Endothelial cell of umbilical vein (primary cell): ENCODE data around the gene PRRC2C. TPM values are rescaled to one million over a fixed set of nuclear protein-coding genes. Genes with fewer than 3 reads are reported as not detected.

ENCODE experiments used
- BruUV-seq: library from RNA; stranded (reverse); fragments of 400-500 nt; replicated peaks from 2 replicates; lab custom pipeline; 2021; lab: Mats Ljungman, UMichigan
- CTCF ChIA-PET: fragments of 300-600, 350-600 bp; sonication (Branson Sonifier 250); formaldehyde crosslinking; loops from one replicate; lab custom pipeline; 2021; ENCODE audit warnings: antibody characterized with exemption, inconsistent platforms; lab: Charles Lee
- POLR2A ChIA-PET: fragments of 300-600, 350-600 bp; sonication (Branson Sonifier 250); formaldehyde crosslinking; loops from one replicate; lab custom pipeline; 2021; ENCODE audit warnings: antibody characterized with exemption, inconsistent platforms; lab: Charles Lee
- DNase-seq: peaks from one replicate; pipeline ENCODE4 v3.0.0-alpha.2; 2011; ENCODE audit warnings: low read depth, low spot score
- FAIRE-seq: peaks from 2 replicates; lab custom pipeline; 2011; peaks lifted over from hg19 to GRCh38; lab: Jason Lieb, UNC
- H2AFZ ChIP-seq: 2 replicates; pipeline ENCODE4 v1.6.0; 2012; ENCODE audit warnings: low read depth, low read length, control low read depth, inconsistent platforms
- H3K27ac ChIP-seq: 2 replicates; pipeline ENCODE4 v1.5.1; 2011; ENCODE audit warnings: low read depth, mild to moderate bottlenecking, control low read depth, low read length, moderate library complexity; ENCODE audit not compliant: insufficient read depth
- H3K27me3 ChIP-seq, 2 experiments: 2 replicates each; pipeline versions ENCODE4 v1.6.0 to v1.6.1; 2011; ENCODE audit warnings: low read length in 2 of 2, mixed read lengths in 1 of 2; ENCODE audit not compliant: control insufficient read depth in 2 of 2, insufficient read depth in 2 of 2
- H3K36me3 ChIP-seq, 2 experiments: 2 replicates in 1 of 2; 3 replicates in 1 of 2; pipeline ENCODE4 v1.5.1; 2011; ENCODE audit warnings: low read length in 2 of 2, mild to moderate bottlenecking in 1 of 2, moderate library complexity in 1 of 2; ENCODE audit not compliant: control insufficient read depth in 2 of 2, insufficient read depth in 2 of 2; ENCODE audit errors: extremely low read depth in 1 of 2
- H3K4me1 ChIP-seq: 3 replicates; pipeline ENCODE4 v1.5.1; 2011; ENCODE audit warnings: mild to moderate bottlenecking, low read length; ENCODE audit not compliant: control insufficient read depth, insufficient read depth; ENCODE audit errors: extremely low read depth
- H3K4me2 ChIP-seq: 2 replicates; pipeline ENCODE4 v1.6.1; 2011; ENCODE audit warnings: low read length, control low read depth, mixed read lengths; ENCODE audit not compliant: insufficient read depth
- H3K4me3 ChIP-seq, 3 experiments: fragments of 200-600 bp in 1 of 3; sonication (generic), shearing (Covaris generic) in 1 of 3; replicated peaks in 1 of 3; 2 replicates each; pipeline ENCODE4 v1.5.1; 2011 to 2016; ENCODE audit warnings: control low read depth in 3 of 3, low read length in 3 of 3, mild to moderate bottlenecking in 2 of 3, inconsistent platforms in 1 of 3, low read depth in 1 of 3, moderate library complexity in 1 of 3; ENCODE audit not compliant: insufficient read depth in 1 of 3
- H3K79me2 ChIP-seq: 2 replicates; pipeline ENCODE4 v1.6.0; 2012; ENCODE audit warnings: low read length, inconsistent platforms; ENCODE audit not compliant: control insufficient read depth, insufficient read depth
- H3K9ac ChIP-seq: replicated peaks from 2 replicates; pipeline ENCODE3; 2011; ENCODE audit warnings: low read length, control low read depth; ENCODE audit not compliant: insufficient read depth; ENCODE audit errors: extremely low read depth
- H3K9me1 ChIP-seq: replicated peaks from 3 replicates; pipeline ENCODE4 v1.6.0; 2011; ENCODE audit warnings: mild to moderate bottlenecking, low read length; ENCODE audit not compliant: control insufficient read depth, insufficient read depth; ENCODE audit errors: extremely low read depth
- H3K9me3 ChIP-seq: replicated peaks from 2 replicates; pipeline ENCODE4 v1.5.1; 2012; ENCODE audit warnings: low read length, inconsistent platforms; ENCODE audit not compliant: control insufficient read depth, insufficient read depth
- H4K20me1 ChIP-seq: replicated peaks from 2 replicates; pipeline ENCODE3; 2011; ENCODE audit warnings: mild to moderate bottlenecking, low read length; ENCODE audit not compliant: control insufficient read depth, insufficient read depth; ENCODE audit errors: extremely low read depth
- CTCF ChIP-seq, 2 donors: IDR thresholded peaks; 1 replicate in 1 of 2; 2 replicates in 1 of 2; pipeline ENCODE4 v1.5.1; 2011; ENCODE audit warnings: low read length in 2 of 2, mild to moderate bottlenecking in 2 of 2, moderate library complexity in 2 of 2, control low read depth in 1 of 2, inconsistent platforms in 1 of 2, low read depth in 1 of 2; ENCODE audit not compliant: insufficient read depth in 1 of 2; ENCODE audit errors: extremely low read depth in 1 of 2
- EZH2 ChIP-seq: IDR thresholded peaks from 2 replicates; pipeline ENCODE4 v1.6.1; 2012; ENCODE audit warnings: borderline replicate concordance, low read depth, mild to moderate bottlenecking, moderate library complexity, low read length, inconsistent platforms; ENCODE audit not compliant: severe bottlenecking
- FOS ChIP-seq: IDR thresholded peaks from 2 replicates; pipeline ENCODE4 v1.6.1; 2011; ENCODE audit warnings: mild to moderate bottlenecking, low read length, moderate library complexity, borderline replicate concordance; ENCODE audit not compliant: insufficient read depth
- GATA2 ChIP-seq: IDR thresholded peaks from 2 replicates; pipeline ENCODE4 v1.7.0; 2011; ENCODE audit warnings: low read depth, mild to moderate bottlenecking, moderate library complexity, mixed read lengths, low read length; ENCODE audit not compliant: insufficient read length, insufficient read depth
- JUN ChIP-seq: IDR thresholded peaks from 2 replicates; pipeline ENCODE4 v1.6.1; 2011; ENCODE audit warnings: borderline replicate concordance, low read depth; ENCODE audit not compliant: insufficient read length, insufficient read depth
- MAX ChIP-seq: IDR thresholded peaks from 2 replicates; pipeline ENCODE4 v1.6.1; 2011; ENCODE audit not compliant: insufficient read depth, insufficient read length
- MYC ChIP-seq: IDR thresholded peaks from one replicate; pipeline ENCODE4 v1.6.1; 2011; ENCODE audit warnings: mild to moderate bottlenecking, low read depth, low read length
- POLR2A ChIP-seq: IDR thresholded peaks from 2 replicates; pipeline ENCODE4 v1.6.1; 2012; ENCODE audit warnings: low read depth, mild to moderate bottlenecking, control low read depth, low read length
- POLR2AphosphoS5 ChIP-seq: IDR thresholded peaks from 2 replicates; pipeline ENCODE4 v1.6.1; 2012; ENCODE audit warnings: low read depth, mild to moderate bottlenecking, control low read depth, low read length, moderate library complexity; ENCODE audit not compliant: insufficient read depth
- dilution Hi-C: fragments of 300-500 bp; cut with MboI; formaldehyde crosslinking; loops from one replicate; pipeline ENCODE4 v1.15.0; 2019; ENCODE audit warnings: low sequenced_read_pairs; ENCODE audit not compliant: extremely low pct_ligation_motif_present
- intact Hi-C: fragments of 100-400 bp; cut with micrococcal nuclease; formaldehyde crosslinking; loops from one replicate; pipeline ENCODE4 v1.10.0; 2022
- polyA plus RNA-seq, 4 experiments: library from polyadenylated mRNA; depleted of rRNA in 3 of 4; stranded (reverse) in 3 of 4; unstranded in 1 of 4; fragments of >200 nt; gene quantifications; 2 replicates each; pipeline versions ENCODE4 v1.2.1 to v1.2.3, GENCODE V29; 2011 to 2012; ENCODE audit warnings: missing spikeins in 1 of 4
- total RNA-seq: library from RNA; stranded (reverse); gene quantifications from 2 replicates; pipeline ENCODE4 v1.2.3, GENCODE V29; 2021

PRRC2C gene
- total and polyA plus RNA-seq, 2 donors (not counting 3 experiments of a cell fraction or from before 2014, with no cell fraction given), result 65.7 to 199 TPM

GRCh38 chr1:171596119-171596518 lies 110.8 kb downstream of the PRRC2C start:
- no TSS peak for BruUV-seq
- DNase-seq (no peak), FAIRE-seq (no peak)

More at GRCh38 chr1:171596119-171596518, 110.8 kb downstream of the PRRC2C start:
- TF ChIP-seq FOS (no peak), MAX (no peak), JUN (no peak), EZH2 (no peak), MYC (no peak), GATA2 (no peak), POLR2A (no peak), POLR2AphosphoS5 (no peak), CTCF (IDR thresholded peaks at IDR 0.05; ENCODE audit: extremely low read depth in 1 of 2, insufficient read depth in 1 of 2, low read depth in 1 of 2, low read length in 2 of 2) (no peak)
- H3K4me3 ChIP-seq, result no peak overlapping the region
- POLR2A ChIA-PET, result no interaction called here
- no peaks in the 10 kb centered on the region for H3K79me2 ChIP-seq
- no peak overlapping the region for H2AFZ ChIP-seq
- no peaks in the 10 kb centered on the region for H3K27me3 ChIP-seq
- H3K9me3 ChIP-seq, result no peaks in the 10 kb centered on the region
- H3K4me1 ChIP-seq, result no peaks in the 10 kb centered on the region
- intact Hi-C loops, result no loop called here
- no peak overlapping the region for H3K9ac ChIP-seq
- H4K20me1 ChIP-seq, result no peaks in the 10 kb centered on the region
- no peak overlapping the region for H3K27ac ChIP-seq
- no peak overlapping the region for H3K4me2 ChIP-seq
- CTCF ChIA-PET, result interaction anchor here (1.5 kb wide), 1 partner anchor 120 kb away, joined by 6 read pairs; no protein-coding TSS in a partner anchor
- peaks cover 8 to 9% of the 10 kb centered on the region in 2 experiments for H3K36me3 ChIP-seq
- no peaks in the 10 kb centered on the region for H3K9me1 ChIP-seq
- dilution Hi-C loops, result no loop called here
